BLaER1 treated with 17β-estradiol and CSF1 and Interleukin-3, amounts not matched to agents 10 nM and 100 nM (cell line): ENCODE results near the gene ARMC10.

Experiments used
- H3K27ac ChIP-seq, 11 experiments: shearing (Covaris generic); formaldehyde crosslinking; 2 replicates each; pipeline ENCODE4 v1.8.1; 2022
- H3K27me3 ChIP-seq, 11 experiments: shearing (Covaris generic); formaldehyde crosslinking; 2 replicates each; pipeline ENCODE4 v1.8.1; 2022
- H3K36me3 ChIP-seq, 11 experiments: shearing (Covaris generic); formaldehyde crosslinking; 2 replicates each; pipeline ENCODE4 v1.8.1; 2022
- H3K4me1 ChIP-seq, 10 experiments: shearing (Covaris generic); formaldehyde crosslinking; 2 replicates each; pipeline ENCODE4 v1.8.1; 2022
- H3K4me2 ChIP-seq, 11 experiments: shearing (Covaris generic); formaldehyde crosslinking; 2 replicates each; pipeline ENCODE4 v1.8.1; 2022
- H3K4me3 ChIP-seq, 10 experiments: shearing (Covaris generic); formaldehyde crosslinking; 2 replicates each; pipeline ENCODE4 v1.8.1; 2022
- H3K9ac ChIP-seq, 11 experiments: shearing (Covaris generic); formaldehyde crosslinking; 2 replicates each; pipeline ENCODE4 v1.8.1; 2022
- H3K9me3 ChIP-seq, 11 experiments: shearing (Covaris generic); formaldehyde crosslinking; replicated peaks in 1 of 11; 2 replicates each; pipeline ENCODE4 v1.8.1; 2022
- H4K20me1 ChIP-seq, 11 experiments: shearing (Covaris generic); formaldehyde crosslinking; 2 replicates each; pipeline ENCODE4 v1.8.1; 2022
- Cebpa-rat ChIP-seq, 11 experiments: shearing (Covaris generic); IDR thresholded peaks; 2 replicates each; pipeline ENCODE4 v1.8.1; 2022

ARMC10 gene

DNA sequence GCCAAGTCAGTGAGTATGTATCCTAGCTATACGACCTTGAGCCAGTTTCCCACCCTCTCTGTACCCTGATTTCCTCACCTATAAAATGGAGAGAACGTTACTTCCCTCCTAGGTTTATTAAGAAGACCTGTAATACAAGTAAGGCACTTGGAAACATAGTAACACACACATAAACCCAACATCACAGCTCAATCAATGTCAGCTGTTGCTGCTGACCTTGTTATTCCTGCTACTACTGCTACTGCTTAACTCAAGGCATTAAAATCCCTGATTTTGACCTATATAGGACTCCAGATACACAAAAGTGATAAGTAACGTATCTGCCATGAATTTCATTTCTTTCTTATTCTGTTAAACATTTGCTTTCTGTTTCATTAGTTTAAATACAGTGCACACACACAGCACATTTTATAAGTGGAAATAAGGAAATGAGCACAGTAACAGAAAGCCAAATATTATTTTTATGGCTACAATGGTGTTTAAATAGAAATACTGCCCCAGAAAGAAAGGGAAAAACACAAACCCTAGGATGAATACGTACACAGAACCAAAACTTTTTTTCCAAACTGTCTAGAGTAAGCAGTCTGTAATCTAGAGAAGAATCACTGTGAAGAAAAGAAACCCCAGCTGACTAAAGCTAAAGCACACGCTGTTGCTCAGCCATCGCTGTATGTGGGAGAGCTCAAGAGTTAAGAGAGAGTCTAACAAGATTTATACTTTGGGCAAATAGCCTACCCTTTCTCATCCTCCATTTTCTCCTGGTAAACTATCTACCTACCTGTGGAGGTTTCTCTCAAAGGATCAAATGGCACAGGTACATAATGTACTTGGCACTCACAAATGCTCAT, 55.0 kb downstream of the ARMC10 start:
- no peak overlapping the region for H3K4me2 ChIP-seq

DNA sequence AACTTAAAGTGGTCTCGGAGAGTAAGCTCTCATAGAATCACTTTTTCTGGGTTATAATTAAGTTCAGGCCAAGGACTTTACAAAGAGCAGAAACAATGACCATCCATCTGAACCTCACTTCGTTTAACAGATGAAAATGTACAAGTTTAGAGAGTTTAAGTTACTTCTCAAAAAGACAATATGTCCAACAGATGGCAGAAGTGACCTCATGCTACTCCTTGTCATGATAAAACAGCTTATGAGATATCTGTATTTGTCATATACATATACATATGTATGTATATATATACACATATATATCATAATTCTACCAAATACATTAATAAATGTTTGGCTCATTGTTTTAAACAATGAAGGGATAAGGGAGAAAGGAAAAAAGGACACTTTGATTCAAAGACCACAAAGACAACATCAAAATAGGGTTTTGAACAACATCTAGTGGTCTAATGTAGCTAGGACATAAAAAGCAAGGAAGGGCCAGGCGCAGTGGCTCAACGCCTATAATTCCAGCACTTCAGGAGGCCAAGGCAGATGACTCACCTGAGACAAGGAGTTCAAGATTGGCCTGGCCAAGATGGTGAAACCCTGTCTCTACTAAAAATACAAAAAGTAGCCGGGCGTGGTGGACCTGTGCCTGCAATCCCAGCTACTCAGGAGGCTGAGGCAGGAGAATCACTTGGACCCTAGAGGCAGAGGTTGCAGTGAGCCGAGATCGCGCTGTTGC, 56.1 kb downstream of the ARMC10 start:
- Histone ChIP-seq H4K20me1 (no peaks in the 10 kb centered on the region), H3K36me3 (peaks cover 13 to 30% (median 23%) of the 10 kb centered on the region in 11 experiments; a peak in 21 of 22 replicates)
- no peak for TF ChIP-seq Cebpa-rat (IDR thresholded peaks at IDR 0.05)

More for the DNA sequence above, 55.0 kb downstream of the ARMC10 start:
- H3K4me3 ChIP-seq = no peak overlapping the region
- no peak for TF ChIP-seq Cebpa-rat (IDR thresholded peaks at IDR 0.05)
- no peaks in the 10 kb centered on the region for H3K9me3 ChIP-seq
- H3K9ac ChIP-seq = no peak overlapping the region
- peaks cover 0 to 16% (median 13%) of the 10 kb centered on the region in 10 experiments; a peak in 12 of 20 replicates for H3K4me1 ChIP-seq
- H3K36me3 ChIP-seq = peaks cover 16 to 37% (median 33%) of the 10 kb centered on the region in 11 experiments; a peak in 21 of 22 replicates
- no peaks in the 10 kb centered on the region for H4K20me1 ChIP-seq
- no peaks in the 10 kb centered on the region for H3K27me3 ChIP-seq
- no peak overlapping the region; a peak in 1 of 22 replicates for H3K27ac ChIP-seq

DNA sequence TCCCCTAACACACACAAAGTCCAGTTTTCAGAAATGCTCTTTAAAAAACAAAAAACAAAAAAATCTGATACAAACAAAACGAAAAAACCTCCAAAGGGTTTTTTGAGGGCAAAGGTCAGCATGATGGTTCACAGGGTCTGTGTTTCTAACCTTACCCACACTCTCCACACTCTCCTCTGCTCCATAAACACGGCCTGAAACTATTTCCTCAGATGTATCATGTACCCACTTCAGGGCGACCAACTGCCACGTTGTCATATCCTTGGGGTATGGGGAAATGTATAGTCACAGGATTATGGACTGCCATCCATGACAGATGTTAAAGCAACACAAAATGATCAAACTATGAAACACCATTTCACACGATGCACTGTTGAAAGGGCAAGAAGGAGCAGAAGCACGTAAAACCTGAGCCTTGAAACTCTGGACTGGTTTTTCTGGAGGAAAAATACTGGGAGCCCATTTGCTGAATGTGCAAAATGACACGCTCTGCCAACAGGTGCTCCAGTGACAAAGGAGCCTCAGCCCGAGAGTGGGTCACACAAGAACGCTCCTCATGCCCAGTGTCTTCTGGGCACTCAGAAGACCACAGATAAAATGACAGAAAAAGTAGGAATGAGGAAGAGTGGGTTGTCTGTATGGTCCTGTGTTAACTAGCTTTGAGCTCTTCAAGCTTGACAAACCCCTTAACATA, 58.2 kb downstream of the ARMC10 start:
- Histone ChIP-seq H3K27me3 (no peaks in the 10 kb centered on the region), H3K27ac (no peak overlapping the region), H3K4me2 (peak overlapping the region in 5 of 11 experiments; percentile 12 to 35 (median 17); a peak in 9 of 22 replicates), H3K36me3 (peaks cover 4 to 9% (median 6%) of the 10 kb centered on the region in 11 experiments; a peak in 21 of 22 replicates), H3K9ac (no peak overlapping the region), H4K20me1 (no peaks in the 10 kb centered on the region), H3K9me3 (no peaks in the 10 kb centered on the region), H3K4me1 (peaks cover 0 to 16% (median 13%) of the 10 kb centered on the region in 10 experiments; a peak in 12 of 20 replicates), H3K4me3 (no peak overlapping the region)
- TF ChIP-seq Cebpa-rat (IDR thresholded peaks at IDR 0.05) = no peak

More for the DNA sequence above, 56.1 kb downstream of the ARMC10 start:
- no peaks in the 10 kb centered on the region for H3K27me3 ChIP-seq
- peaks cover 0 to 16% (median 13%) of the 10 kb centered on the region in 10 experiments; a peak in 12 of 20 replicates for H3K4me1 ChIP-seq
- no peak overlapping the region for H3K4me2 ChIP-seq
- no peaks in the 10 kb centered on the region for H3K9me3 ChIP-seq
- H3K4me3 ChIP-seq = no peak overlapping the region
- H3K27ac ChIP-seq = no peak overlapping the region
- H3K9ac ChIP-seq = no peak overlapping the region

DNA sequence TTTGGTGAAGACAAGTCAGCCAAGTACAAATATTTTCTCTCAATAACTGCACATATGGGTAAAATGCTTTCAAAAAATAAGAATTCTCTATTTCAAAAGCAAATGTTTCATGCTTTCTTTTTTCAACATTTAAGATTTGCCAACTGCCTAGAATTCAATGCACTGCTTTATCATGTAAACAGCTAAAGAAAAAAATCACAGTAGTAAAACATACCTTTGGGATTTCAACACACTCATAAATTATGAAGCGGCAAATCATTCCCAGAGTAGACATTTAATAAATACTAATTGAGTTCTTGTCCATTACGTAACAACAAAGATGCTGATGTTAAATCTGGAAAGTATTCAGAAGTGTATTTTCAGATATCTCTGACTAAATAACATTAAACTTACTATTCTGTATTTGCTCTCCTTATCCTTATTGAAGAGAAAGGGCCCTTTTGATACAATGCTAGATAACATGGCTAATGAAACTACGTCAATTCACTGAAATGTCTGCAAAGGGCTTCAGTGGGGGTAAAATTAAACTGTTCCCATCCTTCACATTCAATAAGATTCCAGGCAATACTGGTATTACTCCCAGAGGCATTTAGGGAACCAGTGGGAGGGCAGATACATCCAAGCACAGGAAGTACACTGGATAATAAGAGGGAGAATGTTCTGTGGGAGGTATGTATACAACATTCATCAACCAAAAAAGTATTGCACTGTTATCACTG, 60.1 kb downstream of the ARMC10 start:
- peaks cover 0 to 16% (median 13%) of the 10 kb centered on the region in 10 experiments; a peak in 12 of 20 replicates for H3K4me1 ChIP-seq
- no peaks in the 10 kb centered on the region for H4K20me1 ChIP-seq
- no peak overlapping the region for H3K9ac ChIP-seq
- H3K9me3 ChIP-seq = no peaks in the 10 kb centered on the region
- H3K4me3 ChIP-seq = no peak overlapping the region
- no peak overlapping the region for H3K4me2 ChIP-seq
- TF ChIP-seq Cebpa-rat (IDR thresholded peaks at IDR 0.05) = no peak
- H3K27ac ChIP-seq = no peak overlapping the region
- H3K36me3 ChIP-seq = peaks cover 0 to 4% (median 0%) of the 10 kb centered on the region in 11 experiments; a peak in 1 of 22 replicates
- H3K27me3 ChIP-seq = no peaks in the 10 kb centered on the region

DNA sequence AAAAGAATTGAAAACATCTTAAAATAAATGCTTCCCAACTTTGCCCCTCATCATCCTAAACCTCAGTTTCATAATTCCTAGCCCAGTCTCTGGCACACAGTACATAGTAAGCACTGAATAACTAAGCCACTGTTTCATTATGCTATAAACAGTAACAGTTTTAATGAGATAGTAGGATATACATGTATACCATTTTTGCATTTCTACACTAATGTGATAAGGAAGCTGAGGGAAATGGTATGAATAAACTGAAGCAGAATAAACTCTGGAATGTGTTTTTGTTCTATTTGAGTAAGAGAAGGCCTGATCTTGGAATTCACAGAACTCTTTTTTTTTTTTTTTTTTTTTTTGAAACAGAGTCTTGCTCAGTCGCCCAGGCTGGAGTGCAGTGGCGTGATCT, 65.1 kb downstream of the ARMC10 start:
- H3K4me1 ChIP-seq = peaks cover 0 to 12% (median 0%) of the 10 kb centered on the region in 10 experiments; a peak in 6 of 20 replicates
- peaks cover 0 to 21% (median 14%) of the 10 kb centered on the region in 11 experiments; a peak in 18 of 22 replicates for H3K9me3 ChIP-seq
- peaks cover 0 to 24% (median 14%) of the 10 kb centered on the region in 11 experiments; a peak in 15 of 22 replicates for H3K36me3 ChIP-seq
- no peak overlapping the region for H3K4me3 ChIP-seq
- H3K27me3 ChIP-seq = no peaks in the 10 kb centered on the region
- no peaks in the 10 kb centered on the region for H4K20me1 ChIP-seq
- H3K9ac ChIP-seq = no peak overlapping the region
- TF ChIP-seq Cebpa-rat (IDR thresholded peaks at IDR 0.05) = no peak
- no peak overlapping the region for H3K27ac ChIP-seq
- H3K4me2 ChIP-seq = no peak overlapping the region

DNA sequence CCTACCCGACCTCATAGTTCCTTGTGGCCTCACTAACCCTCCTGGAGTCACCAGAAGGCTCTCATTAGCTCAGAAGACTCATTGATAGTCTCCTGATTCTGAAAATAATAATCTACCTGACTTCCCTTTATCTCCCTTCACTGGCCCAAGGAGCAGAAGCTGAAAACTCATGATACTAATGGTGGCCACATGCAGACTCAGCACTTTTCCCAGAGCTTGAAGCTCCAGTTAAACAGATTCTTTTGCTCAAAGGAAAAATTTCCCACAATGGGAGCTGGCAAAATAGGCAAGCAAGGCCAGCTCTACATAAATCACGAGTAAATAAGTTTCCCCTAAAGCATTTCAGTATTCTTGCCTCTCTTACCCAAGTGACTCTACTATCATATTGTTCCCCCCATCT, 65.7 kb downstream of the ARMC10 start:
- H3K9me3 ChIP-seq = peaks cover 0 to 21% (median 14%) of the 10 kb centered on the region in 11 experiments; a peak in 18 of 22 replicates
- no peak overlapping the region for H3K4me3 ChIP-seq
- H4K20me1 ChIP-seq = no peaks in the 10 kb centered on the region
- no peak for TF ChIP-seq Cebpa-rat (IDR thresholded peaks at IDR 0.05)
- H3K4me1 ChIP-seq = peaks cover 0 to 12% (median 0%) of the 10 kb centered on the region in 10 experiments; a peak in 6 of 20 replicates
- H3K36me3 ChIP-seq = peaks cover 0 to 24% (median 14%) of the 10 kb centered on the region in 11 experiments; a peak in 15 of 22 replicates
- no peaks in the 10 kb centered on the region for H3K27me3 ChIP-seq
- no peak overlapping the region for H3K27ac ChIP-seq
- H3K4me2 ChIP-seq = 0 out of 22 replicates have a peak overlapping the region, but pooled peaks of 1 of the 11 experiments have one; percentile 11
- H3K9ac ChIP-seq = no peak overlapping the region

DNA sequence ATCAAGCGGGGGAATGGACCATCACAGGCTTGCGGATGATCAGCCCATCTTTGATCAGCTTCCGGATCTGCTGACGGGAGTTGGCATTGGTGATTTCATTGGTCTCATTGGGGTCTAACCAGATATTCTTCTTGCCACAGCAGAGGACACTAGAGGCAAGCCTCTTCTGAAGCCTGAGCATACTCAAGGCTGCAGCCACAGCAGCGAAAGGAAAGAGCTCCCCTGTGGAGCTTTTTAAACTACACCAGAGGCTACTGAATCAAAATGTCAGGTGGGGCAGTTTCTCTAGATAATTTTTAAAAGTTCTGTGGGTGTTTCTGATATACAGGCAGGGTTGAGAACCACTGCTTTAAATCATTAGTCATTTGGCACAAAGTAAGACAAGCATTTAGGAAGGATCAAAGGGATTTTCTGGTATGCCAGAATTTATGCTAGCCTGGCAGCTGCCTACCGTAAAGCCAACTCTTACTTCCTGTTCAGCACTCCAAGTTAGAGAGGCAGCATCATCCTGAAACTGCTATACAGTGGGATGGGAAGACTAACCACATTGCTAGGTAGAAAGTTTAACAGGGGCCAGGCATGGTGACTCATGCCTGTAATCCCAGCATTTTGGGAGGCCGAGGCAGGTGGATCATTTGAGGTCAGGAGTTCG, 66.9 kb downstream of the ARMC10 start:
- Histone ChIP-seq H3K9me3 (peaks cover 0 to 21% (median 14%) of the 10 kb centered on the region in 11 experiments; a peak in 18 of 22 replicates), H3K27me3 (no peaks in the 10 kb centered on the region), H3K9ac (no peak overlapping the region), H3K4me2 (peak overlapping the region in 2 of 11 experiments; percentile 19 to 33; a peak in 3 of 22 replicates), H3K27ac (no peak overlapping the region), H4K20me1 (no peaks in the 10 kb centered on the region), H3K4me3 (no peak overlapping the region), H3K36me3 (peaks cover 0 to 24% (median 14%) of the 10 kb centered on the region in 11 experiments; a peak in 15 of 22 replicates), H3K4me1 (peaks cover 5 to 17% (median 8%) of the 10 kb centered on the region in 10 experiments; a peak in 18 of 20 replicates)
- no peak for TF ChIP-seq Cebpa-rat (IDR thresholded peaks at IDR 0.05)
